Colonic mucosa (tissue), 4 donors: Measurements from ENCODE around the gene FBP1. TPM values are rescaled to one million over a fixed set of nuclear protein-coding genes. Genes with fewer than 3 reads are reported as not detected.

Experiments used
- DNase-seq: peaks from one replicate; pipeline ENCODE4 v3.0.0-alpha.2; 2020
- H3K27ac ChIP-seq: fragments of 200-600 bp; one replicate; pipeline ENCODE4 v1.8.0; 2021
- H3K27me3 ChIP-seq: fragments of 200-600 bp; one replicate; pipeline ENCODE4 v1.8.0; 2021
- H3K36me3 ChIP-seq: fragments of 200-600 bp; one replicate; pipeline ENCODE4 v1.8.0; 2021
- H3K4me1 ChIP-seq: fragments of 200-600 bp; one replicate; pipeline ENCODE4 v1.8.0; 2021; ENCODE audit warnings: mild to moderate bottlenecking
- H3K4me3 ChIP-seq: fragments of 200-600 bp; one replicate; pipeline ENCODE4 v1.8.0; 2021
- H3K9ac ChIP-seq, 2 donors: one replicate each; pipeline ENCODE4 v1.7.0; 2013; ENCODE audit warnings: control low read depth in 2 of 2, low read depth in 2 of 2, low read length in 2 of 2
- H3K9me3 ChIP-seq: fragments of 200-600 bp; one replicate; pipeline ENCODE4 v1.8.0; 2021
- intact Hi-C: fragments of 100-400 bp; cut with DNase I; formaldehyde crosslinking; loops from one replicate; pipeline ENCODE4 v1.14.1; 2022
- total RNA-seq, 2 donors: library from RNA; stranded (reverse); fragmentation: NEBNext Ultra II Directional in 1 of 2; extraction: Animal tissue kit (Norgen Biotek cat#: 25700) in 1 of 2; gene quantifications; one replicate each; pipeline ENCODE4 v1.2.1, GENCODE V29; 2021
- TF ChIP-seq, protein P1 (sequence below): fragments of 200-600 bp; IDR thresholded peaks from one replicate; pipeline ENCODE4 v1.8.0; 2022; ENCODE audit warnings: antibody characterized with exemption, mild to moderate bottlenecking
- donor health status: healthy.
- donor health status: DM: no; HTN: no; CAD: no.
- donor health status: DM: no; HTN: no; CAD: no.

The FBP1 gene
- 10 to 100 TPM; 43.8 to 51.4 TPM for total RNA-seq

- intact Hi-C loops, result no loop called here
- no peaks in the 10 kb centered on the region for H3K27me3 ChIP-seq
- peak within 1 kb of the TSS; percentile 55 for H3K27ac ChIP-seq
- H3K9ac ChIP-seq, result peak within 1 kb of the TSS; percentile 65 to 83
- no peaks in the 10 kb centered on the region for H3K36me3 ChIP-seq
- peak; percentile 83 for DNase-seq
- H3K9me3 ChIP-seq, result no peaks in the 10 kb centered on the region
- TF ChIP-seq, protein P1, sequence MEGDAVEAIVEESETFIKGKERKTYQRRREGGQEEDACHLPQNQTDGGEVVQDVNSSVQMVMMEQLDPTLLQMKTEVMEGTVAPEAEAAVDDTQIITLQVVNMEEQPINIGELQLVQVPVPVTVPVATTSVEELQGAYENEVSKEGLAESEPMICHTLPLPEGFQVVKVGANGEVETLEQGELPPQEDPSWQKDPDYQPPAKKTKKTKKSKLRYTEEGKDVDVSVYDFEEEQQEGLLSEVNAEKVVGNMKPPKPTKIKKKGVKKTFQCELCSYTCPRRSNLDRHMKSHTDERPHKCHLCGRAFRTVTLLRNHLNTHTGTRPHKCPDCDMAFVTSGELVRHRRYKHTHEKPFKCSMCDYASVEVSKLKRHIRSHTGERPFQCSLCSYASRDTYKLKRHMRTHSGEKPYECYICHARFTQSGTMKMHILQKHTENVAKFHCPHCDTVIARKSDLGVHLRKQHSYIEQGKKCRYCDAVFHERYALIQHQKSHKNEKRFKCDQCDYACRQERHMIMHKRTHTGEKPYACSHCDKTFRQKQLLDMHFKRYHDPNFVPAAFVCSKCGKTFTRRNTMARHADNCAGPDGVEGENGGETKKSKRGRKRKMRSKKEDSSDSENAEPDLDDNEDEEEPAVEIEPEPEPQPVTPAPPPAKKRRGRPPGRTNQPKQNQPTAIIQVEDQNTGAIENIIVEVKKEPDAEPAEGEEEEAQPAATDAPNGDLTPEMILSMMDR, result no peak
- H3K4me3 ChIP-seq, result peak within 1 kb of the TSS; percentile 77
- no peaks in the 10 kb centered on the region for H3K4me1 ChIP-seq
These were observed at the start of gene FBP1 for GRCh38 chr9:94639061-94639998. FBP1 (minus strand) TSS chr9:94639518; CDS start chr9:94639310, 208 bp downstream.

DNA sequence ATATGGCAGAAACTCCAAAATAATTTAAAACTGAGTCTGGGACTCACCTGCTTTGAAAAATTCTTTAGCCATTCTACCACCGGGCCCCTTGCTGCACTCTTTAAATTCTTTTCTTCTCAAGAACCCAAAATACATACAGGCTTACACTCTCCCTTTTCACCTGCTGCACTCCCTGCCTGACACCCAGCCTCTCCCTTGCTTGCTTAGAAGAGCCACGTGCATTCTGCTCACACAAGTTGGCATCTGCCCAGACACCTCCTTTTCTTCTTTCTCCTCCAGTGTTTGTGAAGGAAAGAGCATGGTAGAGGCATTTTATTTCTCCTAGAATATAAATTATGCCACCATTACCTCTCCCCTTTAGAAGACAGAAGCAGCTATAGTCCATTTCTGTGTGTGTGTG is 48.1 kb upstream of the FBP1 start:
- no peak overlapping the region for H3K27ac ChIP-seq
- no peak overlapping the region for H3K4me3 ChIP-seq
- H3K4me1 ChIP-seq, result no peaks in the 10 kb centered on the region
- no peak overlapping the region for H3K9ac ChIP-seq
- no peaks in the 10 kb centered on the region for H3K9me3 ChIP-seq
- intact Hi-C loops, result loop anchor here (10.0 kb wide), 1 partner anchor 87 kb away; no protein-coding TSS in a partner anchor
- TF ChIP-seq, protein P1, result no peak
- no peak for DNase-seq
- H3K36me3 ChIP-seq, result no peaks in the 10 kb centered on the region
- no peaks in the 10 kb centered on the region for H3K27me3 ChIP-seq

DNA sequence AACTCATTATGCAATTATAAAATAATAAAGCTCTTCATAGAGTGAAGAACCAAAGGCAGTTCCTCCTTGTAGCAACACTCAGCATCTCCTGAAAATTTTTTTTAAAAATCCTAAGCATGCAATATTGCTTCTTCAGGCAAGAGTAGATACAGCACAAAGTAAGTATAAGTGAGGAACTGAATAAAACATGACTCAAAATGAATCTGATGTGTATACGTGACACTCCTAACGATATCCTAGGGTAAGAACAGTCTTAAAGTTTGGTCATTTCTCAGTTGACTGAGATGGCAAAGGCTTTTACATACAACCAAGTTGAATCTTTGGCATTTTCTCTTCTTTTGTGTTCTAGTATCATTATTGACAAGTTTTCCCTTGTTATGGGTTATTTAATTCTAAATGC is 46.0 kb upstream of the FBP1 start:
- H3K27ac ChIP-seq, result no peak overlapping the region
- no peak for DNase-seq
- intact Hi-C loops, result loop anchor here (10.0 kb wide), 1 partner anchor 89 kb away; no protein-coding TSS in a partner anchor
- no peaks in the 10 kb centered on the region for H3K27me3 ChIP-seq
- no peaks in the 10 kb centered on the region for H3K36me3 ChIP-seq
- TF ChIP-seq, protein P1, result no peak
- H3K9me3 ChIP-seq, result no peaks in the 10 kb centered on the region
- H3K4me1 ChIP-seq, result no peaks in the 10 kb centered on the region
- H3K9ac ChIP-seq, result no peak overlapping the region
- no peak overlapping the region for H3K4me3 ChIP-seq

DNA sequence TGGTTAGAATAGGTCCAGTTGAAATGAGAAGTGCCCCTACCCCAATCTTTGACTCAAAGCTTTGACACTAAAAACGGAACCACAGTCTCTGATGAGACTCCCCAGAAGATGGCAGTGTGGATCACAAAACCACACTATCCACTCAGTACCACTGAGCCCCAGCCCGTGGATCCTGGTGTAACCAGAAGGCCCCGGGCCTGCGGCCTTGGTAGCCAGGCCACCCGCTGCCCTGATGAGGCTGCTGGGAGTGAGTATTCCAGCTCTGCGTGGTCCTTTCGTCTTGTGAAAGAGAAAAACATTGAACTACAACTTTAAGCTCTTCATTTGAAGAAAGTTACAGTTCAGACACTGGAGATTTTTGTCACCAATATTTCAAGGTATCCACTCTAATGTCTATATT is 42.2 kb upstream of the FBP1 start:
- intact Hi-C loops, result loop anchor here (5.0 to 10.0 kb wide), 2 partner anchors 93 to 446 kb away; no protein-coding TSS in a partner anchor

GRCh38 chr9:94680621-94681020 is 41.3 kb upstream of the FBP1 start:
- no peak overlapping the region for H3K9ac ChIP-seq
- TF ChIP-seq, protein P1, result no peak
- H3K27ac ChIP-seq, result no peak overlapping the region
- H3K4me3 ChIP-seq, result no peak overlapping the region
- no peaks in the 10 kb centered on the region for H3K4me1 ChIP-seq
- H3K27me3 ChIP-seq, result no peaks in the 10 kb centered on the region
- no peaks in the 10 kb centered on the region for H3K36me3 ChIP-seq
- no peak for DNase-seq
- H3K9me3 ChIP-seq, result no peaks in the 10 kb centered on the region
- intact Hi-C loops, result loop anchor here (5.0 to 10.0 kb wide), 2 partner anchors 94 to 447 kb away; no protein-coding TSS in a partner anchor

More for the DNA sequence above, 42.2 kb upstream of the FBP1 start:
- peak; percentile 69 for DNase-seq
- no peaks in the 10 kb centered on the region for H3K4me1 ChIP-seq
- no peak overlapping the region for H3K9ac ChIP-seq
- no peak overlapping the region for H3K4me3 ChIP-seq
- H3K9me3 ChIP-seq, result no peaks in the 10 kb centered on the region
- no peak overlapping the region for H3K27ac ChIP-seq
- TF ChIP-seq, protein P1, result peak; percentile 56
- no peaks in the 10 kb centered on the region for H3K36me3 ChIP-seq
- no peaks in the 10 kb centered on the region for H3K27me3 ChIP-seq
